Tongue (tissue), 2 donors: ENCODE results near the gene GRIN2D. TPM values are rescaled to one million over a fixed set of nuclear protein-coding genes. Genes with fewer than 3 reads are reported as not detected.

Experiments used
- DNase-seq: peaks from one replicate; pipeline ENCODE4 v3.0.0-alpha.2; 2015
- total RNA-seq: library from RNA; depleted of rRNA; stranded (reverse); fragments of >200 nt; gene quantifications from one replicate; pipeline ENCODE4 v1.2.3, GENCODE V29; 2014

GRIN2D gene
- 0.41 TPM for total RNA-seq

GRCh38 chr19:48393559-48394330 lies at the start of gene GRIN2D:
Gene GRIN2D, plus strand, starts transcription at chr19:48393668. Its CDS starts 4,725 bp downstream, at chr19:48398393.
- DNase-seq, result peak; percentile 50

- DNase-seq, result no peak
Measured at GRCh38 chr19:48344892-48345291, 48.6 kb upstream of the GRIN2D start.

DNA sequence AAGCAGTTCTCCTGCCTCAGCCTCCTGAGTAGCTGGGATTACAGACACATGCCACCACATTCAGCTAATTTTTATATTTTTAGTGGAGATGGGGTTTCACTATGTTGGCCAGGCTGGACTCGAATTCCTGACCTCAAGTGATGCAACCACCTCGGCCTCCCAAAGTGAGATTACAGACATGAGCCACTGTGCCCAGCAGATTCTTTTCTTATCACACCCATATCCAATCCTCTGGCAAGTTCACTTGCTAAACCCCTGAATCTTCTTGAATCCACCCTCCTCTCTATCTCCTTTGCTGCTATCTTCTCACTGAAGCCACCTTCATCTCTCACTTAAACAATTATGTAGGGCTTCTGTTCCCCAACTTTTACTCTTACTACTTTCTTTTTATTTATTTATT lies 47.3 kb upstream of the GRIN2D start:
- no peak for DNase-seq

DNA sequence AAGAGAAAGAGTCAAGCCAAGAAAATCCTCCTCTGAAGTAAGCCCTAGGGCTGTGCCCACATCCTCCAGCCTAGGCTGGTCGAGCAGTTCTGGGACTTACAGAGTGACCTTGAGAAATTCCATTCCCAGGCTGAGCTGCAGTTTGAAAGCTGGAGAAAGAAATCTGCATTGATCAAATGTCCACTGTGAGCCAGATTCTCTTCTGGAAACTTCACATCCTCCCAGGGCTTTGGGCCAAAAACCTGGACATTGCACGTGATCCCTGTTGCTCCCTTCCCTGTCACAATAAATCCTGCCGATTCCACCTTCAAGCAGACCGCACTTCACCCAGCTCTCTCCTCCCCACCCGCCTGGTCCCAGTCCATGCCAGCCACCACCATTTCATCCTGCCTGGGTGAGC lies 45.4 kb upstream of the GRIN2D start:
- DNase-seq, result peak; percentile 53

DNA sequence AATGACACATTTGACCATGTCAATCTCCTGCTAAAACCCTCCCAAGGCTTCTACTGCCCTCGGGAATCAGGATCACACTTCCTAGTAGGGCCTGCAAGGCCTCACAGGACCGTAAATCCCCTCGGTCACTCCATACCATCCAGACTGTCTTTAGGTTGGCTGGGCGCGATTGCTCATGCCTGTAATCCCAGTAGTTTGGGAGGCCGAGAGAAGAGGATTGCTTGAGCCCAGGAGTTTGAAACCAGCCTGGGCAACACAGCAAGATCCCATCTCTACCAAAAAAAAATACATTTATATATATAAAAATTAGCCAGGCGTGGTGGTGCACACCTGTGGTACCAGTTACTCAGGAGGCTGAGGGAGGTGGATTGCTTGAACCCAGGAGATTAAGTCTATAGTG lies 44.7 kb upstream of the GRIN2D start:
- DNase-seq, result no peak

DNA sequence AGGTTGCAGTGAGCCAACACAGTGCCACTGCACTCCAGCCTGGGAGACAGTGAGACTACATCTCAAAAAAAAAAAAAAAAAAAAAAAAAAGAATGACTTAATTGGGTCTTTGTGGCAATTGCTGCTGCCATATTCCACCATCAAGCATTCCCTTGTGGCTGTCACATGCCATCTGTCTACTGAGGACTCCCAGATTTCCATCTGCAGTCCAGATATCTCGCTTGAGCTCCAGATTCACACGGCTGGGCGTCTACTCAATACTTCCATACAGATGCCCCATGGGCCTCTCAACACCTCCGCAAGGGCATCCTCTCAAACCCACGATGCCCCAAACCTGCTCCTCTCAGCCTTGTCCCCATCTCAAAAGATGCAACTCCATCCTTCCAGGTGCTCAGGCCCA lies 42.6 kb upstream of the GRIN2D start:
- no peak for DNase-seq

- DNase-seq, result peak; percentile 70
Measured at GRCh38 chr19:48351341-48351752, 42.1 kb upstream of the GRIN2D start.

DNA sequence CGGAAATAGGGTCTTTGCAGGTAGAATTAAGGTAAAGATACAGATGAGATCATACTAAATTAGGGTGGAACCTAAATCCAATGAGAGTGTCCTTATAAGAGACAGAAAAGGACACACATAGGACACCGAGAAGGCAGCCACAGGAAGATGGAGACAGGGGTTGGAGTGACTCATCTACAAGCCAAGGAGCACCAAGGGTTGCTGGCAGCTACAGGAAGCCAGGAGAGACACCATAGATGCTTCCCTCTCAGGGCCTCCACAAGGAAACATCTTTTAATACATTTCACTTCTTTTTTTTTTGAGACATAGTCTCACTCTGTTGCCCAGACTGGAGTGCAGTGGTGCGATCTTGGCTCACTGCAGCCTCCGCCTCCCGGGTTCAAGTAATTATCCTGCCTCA lies 39.8 kb upstream of the GRIN2D start:
- DNase-seq, result no peak

DNA sequence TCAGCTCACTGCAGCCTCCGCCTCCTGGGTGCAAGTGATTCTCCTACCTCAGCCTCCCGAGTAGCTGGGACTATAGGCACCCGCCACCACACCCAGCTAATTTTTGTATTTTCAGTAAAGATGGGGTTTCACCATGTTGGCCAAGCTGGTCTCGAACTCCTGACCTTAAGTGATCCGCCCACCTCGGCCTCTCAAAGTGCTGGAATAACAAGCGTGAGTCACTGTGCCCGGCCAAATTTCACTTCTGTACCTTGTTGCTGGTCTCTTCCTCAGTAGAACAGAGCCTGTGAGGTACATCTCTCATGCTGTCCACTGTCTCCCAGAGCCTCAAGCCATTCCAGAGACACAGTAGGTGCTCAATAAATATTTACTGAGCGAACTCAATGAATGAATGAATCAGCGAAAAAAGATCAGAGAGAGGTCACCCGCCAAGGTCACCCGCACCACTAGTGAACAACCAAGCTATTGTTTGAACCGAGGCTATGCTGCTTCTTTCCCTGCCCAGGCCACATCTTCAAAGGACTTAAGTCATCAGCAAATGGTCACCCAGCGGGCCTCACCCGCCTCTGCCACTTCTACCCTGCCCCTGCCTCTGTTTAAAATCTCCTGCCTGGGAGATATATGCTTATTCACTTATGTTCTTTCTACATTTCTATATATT lies 39.0 kb upstream of the GRIN2D start:
- DNase-seq, result no peak

DNA sequence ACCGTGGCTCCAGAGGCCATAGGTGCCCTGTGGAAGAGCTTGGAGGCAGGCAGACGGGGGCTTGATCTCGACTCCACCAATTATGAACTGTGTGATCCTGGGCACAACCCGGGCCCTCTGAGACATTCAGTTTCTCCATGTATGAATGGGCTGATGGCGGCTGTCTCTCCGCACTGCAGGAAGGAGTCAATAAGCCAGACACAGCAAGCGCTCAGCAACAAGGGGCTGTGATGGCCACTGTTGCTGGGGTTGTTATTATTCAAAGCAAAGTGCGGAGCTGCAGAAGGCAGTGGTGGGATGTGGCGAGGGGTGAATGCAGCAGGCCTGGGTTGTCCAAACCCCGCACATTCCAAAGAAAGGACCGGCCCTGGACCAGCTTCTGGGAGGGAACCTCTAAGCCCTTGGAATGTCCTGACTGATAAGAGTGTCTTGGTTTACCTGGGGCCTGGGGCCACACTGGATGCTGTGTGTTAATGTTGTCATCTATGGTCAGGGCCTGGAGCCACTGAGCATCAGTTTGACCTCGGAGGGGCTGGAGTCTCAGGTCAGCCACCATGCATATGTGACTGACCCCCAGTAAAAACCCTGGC lies 38.0 kb upstream of the GRIN2D start:
- no peak for DNase-seq

DNA sequence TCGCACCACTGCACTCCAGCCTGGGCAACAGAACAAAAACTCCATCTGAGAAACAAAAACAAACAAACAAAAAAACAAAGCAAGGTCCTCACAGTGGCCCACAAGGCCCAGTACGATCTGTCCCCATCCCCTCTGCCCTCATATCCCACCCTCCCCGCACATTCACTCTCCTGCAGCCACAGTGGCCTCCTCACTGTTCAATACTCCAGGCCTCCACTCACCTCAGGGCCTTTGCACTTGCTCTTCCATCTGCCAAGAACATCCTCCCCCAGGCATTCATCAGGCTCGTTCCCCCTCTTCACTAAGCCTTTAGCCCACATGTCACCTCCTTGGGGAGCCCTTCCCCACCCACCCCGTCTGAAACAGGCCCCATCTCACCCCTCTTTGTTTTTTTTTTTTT lies 34.3 kb upstream of the GRIN2D start:
- DNase-seq, result no peak

GRCh38 chr19:48361912-48362311 lies 31.6 kb upstream of the GRIN2D start:
- no peak for DNase-seq

DNA sequence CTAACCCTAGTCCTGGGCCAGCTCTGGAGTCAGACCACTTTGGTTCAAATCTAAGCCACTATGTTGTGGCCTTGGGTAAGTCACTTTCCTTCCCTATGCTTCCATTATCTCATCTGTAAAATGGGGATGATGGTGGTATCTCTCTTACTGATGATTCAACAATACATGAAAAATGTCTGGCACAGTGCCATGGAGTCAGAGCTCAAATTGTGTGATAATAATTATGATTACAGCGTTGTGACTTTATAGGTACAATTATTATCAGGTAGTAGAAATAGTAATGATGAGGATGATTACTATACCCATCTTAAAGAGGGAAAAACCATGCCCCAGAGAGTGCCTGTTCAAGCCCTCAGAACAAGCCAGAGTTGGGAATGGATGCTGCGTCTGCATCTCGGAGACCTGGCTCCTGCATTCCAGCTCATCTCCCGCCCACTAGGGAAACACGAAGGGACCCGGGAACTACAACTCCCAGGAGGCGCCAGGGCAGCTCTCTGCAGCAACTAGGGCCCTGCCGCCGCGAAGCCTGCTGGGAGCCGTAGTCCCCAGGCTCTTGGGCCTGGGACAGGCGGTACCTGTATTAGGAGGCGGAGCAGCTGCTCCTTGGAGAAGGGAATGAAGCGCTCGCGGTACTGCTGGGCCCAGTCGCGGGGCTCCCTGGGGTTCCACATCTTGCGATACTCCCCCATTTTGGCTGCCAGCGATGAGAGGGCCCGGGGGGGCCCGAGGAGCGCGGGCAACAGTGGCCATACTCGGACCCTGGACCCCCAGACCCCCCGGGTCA lies 30.6 kb upstream of the GRIN2D start:
- DNase-seq, result peak; percentile 98

GRCh38 chr19:48363500-48363809 lies 30.0 kb upstream of the GRIN2D start:
- DNase-seq, result no peak

DNA sequence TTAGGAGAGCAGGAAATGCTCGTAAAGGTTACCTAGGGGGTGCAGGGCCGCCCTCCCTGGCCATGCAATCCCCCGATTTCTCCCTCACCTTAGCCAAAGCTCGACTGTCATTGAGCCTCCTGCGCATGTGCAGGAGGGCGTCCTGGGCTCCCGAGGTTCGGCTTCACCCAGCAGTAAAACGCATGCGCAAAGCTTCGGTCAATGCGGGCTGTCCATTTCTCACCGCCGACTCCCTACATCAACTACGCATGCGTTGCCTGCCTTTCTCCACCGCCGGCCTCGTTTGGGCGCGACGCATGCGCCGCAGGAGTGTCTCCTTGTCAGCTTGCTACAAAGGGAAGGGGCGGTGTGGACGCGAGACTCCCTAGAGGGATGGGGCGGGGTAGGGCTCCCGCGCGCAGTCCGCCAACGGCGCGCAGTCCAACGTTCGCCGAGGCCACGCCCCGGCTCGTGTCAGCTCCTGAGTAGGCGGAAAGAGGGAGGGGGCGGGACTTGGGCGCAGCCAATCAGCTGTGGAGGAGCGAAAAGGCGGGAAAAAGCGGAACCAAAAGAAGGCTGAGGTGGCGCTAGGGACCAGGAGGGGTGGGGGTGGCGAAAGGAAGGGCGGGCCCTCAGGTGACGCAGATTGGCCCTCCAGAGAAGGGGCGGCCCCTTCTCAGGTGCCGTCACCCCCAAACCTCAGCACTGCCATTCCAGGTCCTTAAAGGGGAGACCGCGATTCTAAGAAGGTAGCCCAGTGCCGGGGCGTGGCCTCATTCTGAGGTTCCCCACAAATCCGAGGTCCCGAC lies 29.5 kb upstream of the GRIN2D start, which contains the start of the genes SYNGR4 and TMEM143:
Gene SYNGR4 (plus strand): TSS at position 558 of the 788 bp plus-strand sequence. CDS start 1,476 bp downstream, outside the sequence.
Gene TMEM143 (minus strand): TSS at position 131 of the 788 bp plus-strand sequence. CDS start 20 bp downstream, at position 111.
- peak; percentile 100 for DNase-seq

DNA sequence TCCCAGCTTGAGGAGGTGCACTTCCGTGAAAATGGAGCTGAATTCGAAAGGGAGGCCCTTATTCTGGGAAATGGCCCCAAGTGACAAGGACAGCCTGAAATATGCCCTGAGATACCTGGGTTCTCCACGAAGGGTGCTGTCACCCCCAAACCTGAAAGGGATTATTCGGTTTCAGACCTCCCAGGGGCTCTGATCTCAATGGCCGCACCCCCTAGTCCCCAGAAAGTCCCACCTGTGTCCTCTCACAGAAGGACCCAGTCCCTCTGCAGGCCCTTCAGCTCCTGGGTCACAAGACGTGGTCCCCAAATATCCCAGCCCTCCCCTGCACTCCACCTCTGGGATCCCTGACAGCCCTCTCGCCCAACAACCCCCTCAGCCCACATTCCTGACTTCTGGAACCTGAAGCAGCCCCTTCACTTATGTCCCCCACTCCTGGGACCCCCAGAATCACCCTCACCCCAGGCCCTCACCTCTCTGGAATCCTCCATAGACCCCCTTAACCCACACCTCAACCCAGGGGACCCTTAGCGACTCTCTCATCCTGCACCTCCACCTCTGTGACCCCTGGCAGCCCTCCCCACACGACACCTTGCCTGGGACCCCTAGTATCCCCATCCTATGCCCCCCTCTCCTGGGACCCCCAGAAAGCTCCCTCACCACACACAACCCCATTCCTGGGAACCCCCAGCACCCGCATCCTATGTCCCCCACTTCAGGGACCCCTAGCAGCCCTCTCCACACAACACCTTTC lies 28.7 kb upstream of the GRIN2D start:
- DNase-seq, result no peak

DNA sequence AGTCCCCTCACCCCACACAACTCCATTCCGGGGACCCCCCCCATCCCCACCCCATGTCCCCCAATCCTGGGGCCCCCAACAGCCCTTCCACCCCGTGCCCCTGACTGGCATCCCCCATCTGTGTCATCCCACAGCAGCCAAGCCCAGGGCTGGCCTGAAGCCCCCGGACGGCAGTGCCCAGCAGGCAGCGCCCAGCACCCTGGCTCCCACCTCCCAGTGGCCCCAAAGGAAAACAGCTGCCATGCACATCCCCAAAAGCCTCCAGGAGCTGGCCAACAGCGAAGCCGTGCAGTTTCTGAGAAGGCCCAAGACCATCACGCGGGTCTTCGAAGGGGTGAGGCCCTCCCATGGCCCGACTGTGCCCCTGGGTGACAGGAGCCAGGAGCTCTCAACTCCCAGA lies 27.9 kb upstream of the GRIN2D start:
- no peak for DNase-seq

- no peak for DNase-seq
Measured at GRCh38 chr19:48367855-48368254, 25.6 kb upstream of the GRIN2D start.

GRCh38 chr19:48368936-48369335 lies 24.5 kb upstream of the GRIN2D start:
- DNase-seq, result peak; percentile 63

- no peak for DNase-seq
Measured at GRCh38 chr19:48370955-48371354, 22.5 kb upstream of the GRIN2D start.

DNA sequence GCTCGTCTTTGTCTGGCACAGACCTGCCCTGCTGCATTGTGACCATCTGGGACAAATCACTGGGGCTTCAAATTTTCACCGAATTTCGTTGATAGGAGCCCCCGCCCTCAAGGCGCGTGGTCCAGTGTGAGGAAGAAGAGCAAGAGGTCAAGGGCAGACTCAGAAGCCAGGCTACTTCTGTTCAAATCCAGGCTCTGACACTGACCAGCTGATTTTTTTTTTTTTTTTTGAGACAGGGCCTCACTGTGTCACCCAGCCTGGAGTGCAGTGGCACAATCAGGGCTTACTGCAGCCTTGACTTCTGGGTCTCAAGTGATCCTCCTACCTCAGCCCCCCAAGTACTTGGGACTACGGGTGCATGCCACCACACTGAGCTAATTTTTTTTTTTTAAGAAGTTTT lies 22.1 kb upstream of the GRIN2D start:
- DNase-seq, result no peak
